Subcutaneous abdominal adipose tissue (tissue), 5 donors: ENCODE results near the gene NEDD4L.
A peak's percentile ranks its signal among the peaks of the same experiment; 100 is the strongest.

Source experiments
- H3K27ac ChIP-seq: one replicate; pipeline ENCODE4 v1.7.0; 2013; ENCODE audit warnings: low read depth, mild to moderate bottlenecking, inconsistent platforms, low read length, moderate library complexity
- H3K27me3 ChIP-seq, 5 donors: one replicate each; pipeline ENCODE4 v1.7.0; 2013; ENCODE audit warnings: low read length in 5 of 5, inconsistent platforms in 1 of 5; ENCODE audit not compliant: control insufficient read depth in 5 of 5, insufficient read depth in 4 of 5
- H3K36me3 ChIP-seq, 5 donors: one replicate each; pipeline ENCODE4 v1.7.0; 2013; ENCODE audit warnings: low read length in 5 of 5; ENCODE audit not compliant: control insufficient read depth in 5 of 5, insufficient read depth in 5 of 5
- H3K4me1 ChIP-seq, 5 donors: one replicate each; pipeline ENCODE4 v1.7.0; 2013; ENCODE audit warnings: low read length in 5 of 5, mild to moderate bottlenecking in 3 of 5, moderate library complexity in 1 of 5; ENCODE audit not compliant: control insufficient read depth in 5 of 5, insufficient read depth in 5 of 5
- H3K4me3 ChIP-seq, 5 donors: one replicate each; pipeline ENCODE4 v1.7.0; 2013; ENCODE audit warnings: low read length in 5 of 5, low read depth in 1 of 5
- H3K9ac ChIP-seq, 5 donors: one replicate each; pipeline ENCODE4 v1.7.0; 2013; ENCODE audit warnings: low read length in 5 of 5, mild to moderate bottlenecking in 4 of 5, moderate library complexity in 3 of 5
- H3K9me3 ChIP-seq, 5 donors: one replicate each; pipeline ENCODE4 v1.7.0; 2013; ENCODE audit warnings: low read length in 5 of 5; ENCODE audit not compliant: control insufficient read depth in 5 of 5
- donor health status: healthy.
- donor health status: healthy.
- donor health status: healthy.
- donor health status: healthy.
- donor health status: healthy.

NEDD4L gene

GRCh38 chr18:58297198-58297597 is 253.2 kb downstream of the NEDD4L start:
- peaks cover 0 to 11% (median 6%) of the 10 kb centered on the region in 5 donors for H3K4me1 ChIP-seq
- no peaks in the 10 kb centered on the region for H3K27me3 ChIP-seq
- no peak overlapping the region for H3K4me3 ChIP-seq
- no peaks in the 10 kb centered on the region for H3K9me3 ChIP-seq
- no peak overlapping the region for H3K27ac ChIP-seq
- no peaks in the 10 kb centered on the region for H3K36me3 ChIP-seq
- no peak overlapping the region for H3K9ac ChIP-seq

GRCh38 chr18:58298251-58299134 is 254.5 kb downstream of the NEDD4L start:
- Histone ChIP-seq H3K27ac (no peak overlapping the region), H3K9ac (no peak overlapping the region), H3K4me3 (no peak overlapping the region), H3K4me1 (peaks cover 3 to 23% (median 16%) of the 10 kb centered on the region in 5 donors), H3K9me3 (no peaks in the 10 kb centered on the region), H3K36me3 (no peaks in the 10 kb centered on the region), H3K27me3 (no peaks in the 10 kb centered on the region)

GRCh38 chr18:58299135-58299473 is 255.1 kb downstream of the NEDD4L start:
- H3K9me3 ChIP-seq, result no peaks in the 10 kb centered on the region
- H3K4me1 ChIP-seq, result peaks cover 3 to 29% (median 22%) of the 10 kb centered on the region in 5 donors
- H3K27me3 ChIP-seq, result no peaks in the 10 kb centered on the region
- H3K9ac ChIP-seq, result no peak overlapping the region
- H3K36me3 ChIP-seq, result no peaks in the 10 kb centered on the region
- no peak overlapping the region for H3K27ac ChIP-seq
- no peak overlapping the region for H3K4me3 ChIP-seq

- Histone ChIP-seq H3K4me1 (peaks cover 3 to 29% (median 22%) of the 10 kb centered on the region in 5 donors), H3K27me3 (no peaks in the 10 kb centered on the region), H3K9me3 (peaks cover 0 to 1% (median 0%) of the 10 kb centered on the region in 5 donors), H3K9ac (no peak overlapping the region), H3K4me3 (no peak overlapping the region), H3K27ac (no peak overlapping the region), H3K36me3 (no peaks in the 10 kb centered on the region)
Observed at GRCh38 chr18:58299936-58300335, 255.9 kb downstream of the NEDD4L start.

- H3K4me3 ChIP-seq, result no peak overlapping the region
- peaks cover 0 to 10% (median 0%) of the 10 kb centered on the region in 5 donors for H3K9me3 ChIP-seq
- no peaks in the 10 kb centered on the region for H3K36me3 ChIP-seq
- H3K9ac ChIP-seq, result no peak overlapping the region
- peaks cover 3 to 29% (median 22%) of the 10 kb centered on the region in 5 donors for H3K4me1 ChIP-seq
- no peak overlapping the region for H3K27ac ChIP-seq
- no peaks in the 10 kb centered on the region for H3K27me3 ChIP-seq
Observed at GRCh38 chr18:58300867-58301266, 256.8 kb downstream of the NEDD4L start.

- H3K9ac ChIP-seq, result no peak overlapping the region
- H3K4me3 ChIP-seq, result no peak overlapping the region
- H3K4me1 ChIP-seq, result peaks cover 3 to 29% (median 22%) of the 10 kb centered on the region in 5 donors
Observed at GRCh38 chr18:58302811-58303210, 258.8 kb downstream of the NEDD4L start.

GRCh38 chr18:58303363-58303762 is 259.3 kb downstream of the NEDD4L start:
- peaks cover 0 to 16% (median 0%) of the 10 kb centered on the region in 5 donors for H3K9me3 ChIP-seq
- peak overlapping the region in 2 of 5 donors; percentile 54 to 65 for H3K9ac ChIP-seq
- no peaks in the 10 kb centered on the region for H3K27me3 ChIP-seq
- peaks cover 3 to 30% (median 22%) of the 10 kb centered on the region in 5 donors for H3K4me1 ChIP-seq
- H3K4me3 ChIP-seq, result no peak overlapping the region
- H3K27ac ChIP-seq, result peak overlapping the region; percentile 74
- no peaks in the 10 kb centered on the region for H3K36me3 ChIP-seq

More at GRCh38 chr18:58302811-58303210, 258.8 kb downstream of the NEDD4L start:
- no peaks in the 10 kb centered on the region for H3K27me3 ChIP-seq
- H3K27ac ChIP-seq, result no peak overlapping the region
- H3K9me3 ChIP-seq, result peaks cover 0 to 16% (median 0%) of the 10 kb centered on the region in 5 donors
- no peaks in the 10 kb centered on the region for H3K36me3 ChIP-seq

- peaks cover 3 to 24% (median 16%) of the 10 kb centered on the region in 5 donors for H3K4me1 ChIP-seq
- no peak overlapping the region for H3K4me3 ChIP-seq
- H3K9ac ChIP-seq, result no peak overlapping the region
- H3K9me3 ChIP-seq, result peaks cover 0 to 16% (median 0%) of the 10 kb centered on the region in 5 donors
- no peak overlapping the region for H3K27ac ChIP-seq
- no peaks in the 10 kb centered on the region for H3K27me3 ChIP-seq
- H3K36me3 ChIP-seq, result no peaks in the 10 kb centered on the region
Observed at GRCh38 chr18:58305792-58306191, 261.8 kb downstream of the NEDD4L start.

GRCh38 chr18:58307441-58307840 is 263.4 kb downstream of the NEDD4L start:
- Histone ChIP-seq H3K27ac (no peak overlapping the region), H3K9ac (no peak overlapping the region), H3K4me1 (peaks cover 3 to 20% (median 16%) of the 10 kb centered on the region in 5 donors), H3K27me3 (no peaks in the 10 kb centered on the region), H3K9me3 (peaks cover 0 to 16% (median 0%) of the 10 kb centered on the region in 5 donors), H3K36me3 (no peaks in the 10 kb centered on the region), H3K4me3 (no peak overlapping the region)

- Histone ChIP-seq H3K9ac (no peak overlapping the region), H3K4me1 (peaks cover under 1 to 13% (median 7%) of the 10 kb centered on the region in 5 donors), H3K4me3 (no peak overlapping the region), H3K9me3 (peaks cover 0 to 16% (median 0%) of the 10 kb centered on the region in 5 donors), H3K27ac (no peak overlapping the region), H3K27me3 (no peaks in the 10 kb centered on the region), H3K36me3 (no peaks in the 10 kb centered on the region)
Observed at GRCh38 chr18:58308463-58308862, 264.4 kb downstream of the NEDD4L start.
